ENCODE results near the gene FAM136A. TPM values are rescaled to one million over a fixed set of nuclear protein-coding genes. Genes with fewer than 3 reads are reported as not detected.

The FAM136A gene
- total RNA-seq: 14.4 and 16.9 TPM in 2 replicates

DNA sequence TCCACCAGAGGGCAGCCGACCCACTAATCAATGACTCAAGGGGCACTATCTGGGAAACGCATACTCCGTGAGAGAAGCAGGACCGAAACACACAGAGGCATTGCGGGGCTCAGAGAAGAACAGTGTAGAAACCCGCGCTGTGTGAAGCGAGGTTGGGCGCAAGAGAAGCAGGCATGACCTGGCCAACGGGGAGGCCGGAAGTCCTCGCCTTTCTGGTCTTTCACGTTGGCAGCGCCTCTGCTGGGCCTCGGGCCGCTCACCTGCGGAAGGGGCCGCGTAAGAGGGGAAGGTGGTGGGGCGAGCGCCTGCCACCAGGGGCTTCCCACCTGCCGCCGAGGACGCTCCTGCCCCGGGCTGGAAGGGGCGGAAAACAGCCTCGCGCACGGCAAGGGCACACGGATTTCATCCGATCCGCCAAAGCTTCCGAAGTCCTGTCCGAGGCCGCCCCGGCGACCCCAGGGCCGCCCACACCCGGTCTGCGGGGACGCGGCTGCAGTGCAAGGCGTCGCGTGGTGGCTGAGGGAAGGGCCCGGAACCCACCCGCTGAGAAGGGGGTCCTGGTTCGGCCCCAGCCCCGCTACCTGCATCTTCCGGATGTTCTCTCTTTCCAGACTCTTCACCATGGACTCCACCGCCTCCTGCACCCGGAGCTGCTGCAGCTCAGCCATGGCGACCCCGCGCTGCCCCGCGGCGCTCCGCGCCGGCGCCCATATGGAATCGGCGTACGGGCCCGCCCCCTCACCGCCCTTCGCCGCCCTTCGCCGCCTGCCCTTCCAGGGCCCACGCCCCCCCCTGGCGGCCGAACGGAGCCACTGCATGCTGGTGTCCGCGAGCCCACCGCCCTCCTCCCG is at the start of gene FAM136A:
TSS of gene FAM136A (minus strand) at position 724 of the 851 bp plus-strand sequence. CDS start at position 668, 56 bp downstream.

DNA sequence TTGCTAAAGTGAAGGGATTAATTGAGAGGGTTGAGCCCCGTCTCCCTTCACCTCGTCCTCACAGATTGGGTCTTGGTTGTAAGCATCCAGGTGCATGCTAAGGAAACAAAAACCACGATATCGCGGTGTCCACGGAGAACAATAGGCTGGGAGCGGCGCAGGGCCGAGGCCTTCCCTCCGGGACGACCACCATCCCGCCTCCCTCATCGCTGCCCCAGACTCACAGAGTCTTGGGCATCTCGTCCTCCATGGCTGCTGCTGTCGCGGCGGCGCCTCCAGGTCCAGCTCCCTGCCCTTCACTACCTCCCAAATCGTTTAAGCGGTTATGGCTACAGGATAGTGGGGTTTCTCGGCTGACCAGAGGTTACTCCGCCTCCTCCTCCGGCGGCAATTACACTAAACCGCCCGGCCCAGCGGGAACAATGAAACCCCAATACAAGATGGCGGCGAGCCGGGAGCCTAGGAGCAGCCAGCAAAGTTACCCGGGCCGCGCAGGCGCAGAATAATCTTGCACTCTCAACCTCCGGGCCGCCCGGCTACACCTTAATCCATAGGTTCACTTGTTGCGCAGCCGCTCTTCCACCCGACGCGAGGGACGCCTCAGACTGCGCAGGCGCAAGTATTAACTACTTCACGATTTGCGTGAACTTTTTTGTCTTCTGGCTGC is 53.6 kb downstream of the FAM136A start, which contains the start of gene TIA1:
TSS of gene TIA1 (minus strand) at position 448 of the 667 bp plus-strand sequence. CDS start at position 250, 198 bp downstream.

Other genes with a start within 250 kb of the FAM136A start
- gene PCBP1, start 214.6 kb downstream of the FAM136A start, total RNA-seq: 15.8 and 25.8 TPM in 2 replicates
- gene C2orf42, start 111.0 kb downstream of the FAM136A start, total RNA-seq: 15.9 and 16.2 TPM in 2 replicates
- 100 and 114 TPM in 2 replicates for gene TIA1, start 53.4 kb downstream of the FAM136A start, total RNA-seq
- 68.0 and 110 TPM in 2 replicates for gene PCYOX1, start 43.9 kb downstream of the FAM136A start, total RNA-seq
- 166 and 187 TPM in 2 replicates for gene SNRPG, start 8.3 kb downstream of the FAM136A start, total RNA-seq